ENCODE data around the gene HSD11B1.

- TF ChIP-seq, protein P1, sequence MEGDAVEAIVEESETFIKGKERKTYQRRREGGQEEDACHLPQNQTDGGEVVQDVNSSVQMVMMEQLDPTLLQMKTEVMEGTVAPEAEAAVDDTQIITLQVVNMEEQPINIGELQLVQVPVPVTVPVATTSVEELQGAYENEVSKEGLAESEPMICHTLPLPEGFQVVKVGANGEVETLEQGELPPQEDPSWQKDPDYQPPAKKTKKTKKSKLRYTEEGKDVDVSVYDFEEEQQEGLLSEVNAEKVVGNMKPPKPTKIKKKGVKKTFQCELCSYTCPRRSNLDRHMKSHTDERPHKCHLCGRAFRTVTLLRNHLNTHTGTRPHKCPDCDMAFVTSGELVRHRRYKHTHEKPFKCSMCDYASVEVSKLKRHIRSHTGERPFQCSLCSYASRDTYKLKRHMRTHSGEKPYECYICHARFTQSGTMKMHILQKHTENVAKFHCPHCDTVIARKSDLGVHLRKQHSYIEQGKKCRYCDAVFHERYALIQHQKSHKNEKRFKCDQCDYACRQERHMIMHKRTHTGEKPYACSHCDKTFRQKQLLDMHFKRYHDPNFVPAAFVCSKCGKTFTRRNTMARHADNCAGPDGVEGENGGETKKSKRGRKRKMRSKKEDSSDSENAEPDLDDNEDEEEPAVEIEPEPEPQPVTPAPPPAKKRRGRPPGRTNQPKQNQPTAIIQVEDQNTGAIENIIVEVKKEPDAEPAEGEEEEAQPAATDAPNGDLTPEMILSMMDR (IDR thresholded peaks at IDR 0.05) = no peak
- no peak for TF ChIP-seq POLR2A (IDR thresholded peaks at IDR 0.05)
Measured at GRCh38 chr1:209736490-209737117, 32.0 kb downstream of the HSD11B1 start.
